HG02623 (cell line): ENCODE results near the gene SPAG4.

Experiments used
- ATAC-seq: cut with Tn5 transposase; IDR thresholded peaks from one replicate; pipeline ENCODE4 v1.9.1; 2021; ENCODE audit warnings: moderate library complexity; ENCODE audit not compliant: unreplicated experiment

The SPAG4 gene

DNA sequence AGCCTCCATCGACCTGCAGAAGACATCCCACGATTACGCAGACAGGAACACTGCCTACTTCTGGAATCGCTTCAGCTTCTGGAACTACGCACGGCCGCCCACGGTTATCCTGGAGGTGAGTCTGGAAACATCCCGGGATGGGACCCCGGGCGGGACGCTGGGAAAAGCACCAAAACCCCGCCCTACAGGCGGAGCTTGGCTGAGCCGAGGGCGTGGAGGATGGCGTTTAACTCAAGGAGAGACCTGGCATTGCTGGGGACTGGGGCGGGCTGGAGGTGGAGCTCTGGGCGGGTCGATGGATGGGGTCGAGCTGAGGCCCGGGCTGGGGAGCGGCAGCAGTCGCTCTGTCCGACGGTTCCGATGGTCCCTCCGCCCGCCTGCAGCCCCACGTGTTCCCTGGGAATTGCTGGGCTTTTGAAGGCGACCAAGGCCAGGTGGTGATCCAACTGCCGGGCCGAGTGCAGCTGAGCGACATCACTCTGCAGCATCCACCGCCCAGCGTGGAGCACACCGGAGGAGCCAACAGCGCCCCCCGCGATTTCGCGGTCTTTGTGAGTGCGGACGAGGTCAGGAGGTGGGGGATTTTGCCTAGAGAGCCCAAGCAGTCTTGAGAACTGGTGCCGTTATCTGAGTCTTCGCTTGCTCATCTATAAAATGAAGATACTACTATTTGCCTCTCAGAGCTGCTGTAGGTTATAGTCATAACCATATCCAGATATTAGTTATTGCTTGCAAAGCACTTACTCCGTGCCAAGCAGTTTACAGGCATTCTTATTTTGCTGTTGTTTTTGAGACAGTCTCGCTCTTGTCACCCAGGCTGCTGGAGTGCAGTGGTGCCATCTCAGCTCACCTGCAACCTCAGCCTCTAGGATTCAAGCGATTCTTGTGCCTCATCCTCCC lies 3.8 kb downstream of the SPAG4 start:
- ATAC-seq: no peak

GRCh38 chr20:35620818-35621559 lies 5.4 kb downstream of the SPAG4 start:
- ATAC-seq: no peak

GRCh38 chr20:35621560-35621946 lies 5.9 kb downstream of the SPAG4 start:
- no peak for ATAC-seq

GRCh38 chr20:35625584-35626385 lies 10.2 kb downstream of the SPAG4 start:
- no peak for ATAC-seq

GRCh38 chr20:35626386-35627001 lies 10.9 kb downstream of the SPAG4 start:
- ATAC-seq: no peak

GRCh38 chr20:35627121-35627520 lies 11.5 kb downstream of the SPAG4 start:
- ATAC-seq: no peak

GRCh38 chr20:35629427-35630145 lies 14.0 kb downstream of the SPAG4 start:
- no peak for ATAC-seq

DNA sequence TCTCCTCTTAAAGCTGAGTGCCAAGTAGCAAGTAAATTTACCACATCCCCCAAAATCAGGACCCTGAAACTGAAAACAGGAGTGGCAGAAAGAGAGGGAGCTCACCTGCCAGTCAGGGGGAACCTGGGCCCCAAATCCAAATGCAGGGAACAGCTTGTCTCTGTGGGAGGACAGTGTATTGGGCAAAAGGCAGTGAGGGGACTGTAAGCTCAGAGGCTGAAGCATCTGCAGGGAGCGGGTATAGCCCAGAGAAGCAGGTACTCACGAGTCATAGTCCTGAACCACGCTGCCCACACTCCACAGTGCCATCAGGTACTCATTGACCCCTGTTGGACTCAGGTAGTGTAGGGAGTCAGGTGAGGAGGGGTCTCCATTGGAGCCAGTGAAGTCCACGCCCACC lies 15.0 kb downstream of the SPAG4 start:
- no peak for ATAC-seq

DNA sequence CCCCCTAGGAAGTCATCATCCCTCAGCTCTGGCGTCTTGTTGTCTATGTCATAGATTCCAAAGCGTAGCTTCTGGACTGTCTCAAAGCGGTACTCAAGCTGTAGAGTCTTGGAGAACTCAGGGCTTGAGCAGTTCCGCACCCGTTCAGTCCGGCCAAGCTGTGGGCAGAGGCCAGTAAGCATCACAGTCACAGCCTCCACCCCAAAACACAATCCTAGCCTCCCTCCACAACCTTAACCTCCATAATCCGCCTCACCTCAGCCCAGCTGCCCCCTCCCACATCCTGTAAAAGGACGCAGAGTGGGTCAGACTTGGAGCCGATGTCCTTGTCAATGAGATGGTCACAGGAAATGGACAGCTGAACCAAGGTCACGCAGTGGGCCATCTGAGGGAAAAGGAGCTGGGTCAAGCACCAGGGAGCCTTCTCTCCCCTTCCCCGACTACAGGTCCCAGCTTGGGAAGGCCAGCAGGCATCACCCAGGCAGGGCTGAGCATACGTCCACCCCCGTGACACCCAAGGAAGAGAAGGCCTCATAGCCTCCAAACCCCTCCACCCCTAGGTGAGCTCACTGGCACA lies 17.0 kb downstream of the SPAG4 start:
- no peak for ATAC-seq

DNA sequence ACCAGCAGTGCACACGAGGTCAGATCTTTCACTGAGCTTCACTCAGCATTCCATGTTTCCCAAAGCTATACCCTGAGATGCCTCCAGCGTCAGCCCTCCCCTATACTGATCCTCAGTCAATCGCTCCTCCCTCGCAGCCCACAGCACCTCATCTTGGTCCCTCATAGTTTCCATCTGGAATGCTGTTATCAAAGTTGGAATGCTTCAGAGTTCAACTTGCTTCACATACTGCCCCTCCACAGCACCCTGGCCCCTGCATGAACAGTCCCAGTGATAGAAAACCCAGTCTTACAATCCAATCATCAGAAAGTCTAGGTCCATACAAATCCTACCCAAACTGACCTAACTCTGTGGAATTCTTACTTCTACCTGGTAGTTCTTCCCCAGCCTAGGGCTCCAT lies 20.0 kb downstream of the SPAG4 start:
- no peak for ATAC-seq

GRCh38 chr20:35636095-35636494 lies 20.5 kb downstream of the SPAG4 start:
- no peak for ATAC-seq

DNA sequence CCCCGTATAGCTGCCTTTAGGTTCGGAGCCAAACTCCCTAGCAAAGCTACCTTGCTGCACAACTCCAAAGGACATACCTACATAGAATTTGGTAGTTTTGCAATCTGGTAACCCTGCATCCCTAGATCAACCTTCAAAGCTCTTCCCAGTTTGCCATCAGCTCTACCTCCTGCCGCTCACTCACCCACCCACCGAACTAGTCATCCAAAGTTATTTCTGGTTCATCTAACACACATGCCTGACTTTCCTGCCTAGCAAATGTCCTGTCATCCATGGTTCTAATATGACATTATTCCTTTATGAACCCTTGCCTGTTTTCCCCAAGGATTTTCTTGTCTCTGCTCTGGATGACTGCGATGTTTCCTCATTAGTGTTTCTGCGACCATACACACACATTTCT lies 21.6 kb downstream of the SPAG4 start:
- ATAC-seq: no peak

GRCh38 chr20:35638751-35639150 lies 23.1 kb downstream of the SPAG4 start:
- ATAC-seq: no peak

DNA sequence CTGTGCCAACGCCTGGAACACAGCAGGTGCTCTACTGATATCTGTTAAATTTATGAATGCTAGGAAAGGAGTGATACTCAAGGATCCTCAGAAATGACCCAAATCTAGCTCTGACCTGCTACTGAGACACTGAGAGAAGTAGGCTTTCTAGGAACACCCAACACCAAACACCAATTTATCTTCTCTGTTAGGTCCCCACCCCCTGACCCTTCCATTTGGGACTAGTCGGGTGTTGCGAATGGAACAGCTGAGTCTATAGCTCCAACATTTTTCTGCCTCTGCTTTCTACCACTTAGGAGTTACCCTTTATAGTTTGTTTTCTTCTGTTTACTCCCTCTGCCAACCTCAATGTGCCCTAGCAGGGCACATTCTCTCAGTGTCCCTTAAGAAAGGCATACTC lies 25.1 kb downstream of the SPAG4 start:
- no peak for ATAC-seq

DNA sequence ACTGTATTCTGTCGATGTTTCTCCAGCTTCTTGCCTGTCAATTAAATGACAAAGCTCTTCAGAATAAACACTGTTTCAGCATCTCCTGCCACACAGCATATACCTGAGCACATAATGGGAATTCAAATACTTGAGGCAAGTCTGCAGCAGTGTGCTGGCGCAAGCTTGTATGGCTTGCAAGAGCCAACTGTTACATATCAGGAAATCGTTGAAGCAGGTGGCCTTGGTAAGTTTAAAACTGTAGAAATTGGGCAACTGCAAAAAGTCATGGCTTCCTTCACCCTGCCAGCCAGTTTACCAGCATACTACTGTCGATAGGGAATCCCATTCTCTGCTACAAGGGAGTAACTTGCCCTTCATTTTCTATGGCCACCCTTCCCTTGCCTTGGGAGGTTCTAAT lies 26.1 kb downstream of the SPAG4 start:
- ATAC-seq: no peak

GRCh38 chr20:35643045-35643444 lies 27.4 kb downstream of the SPAG4 start:
- ATAC-seq: no peak

DNA sequence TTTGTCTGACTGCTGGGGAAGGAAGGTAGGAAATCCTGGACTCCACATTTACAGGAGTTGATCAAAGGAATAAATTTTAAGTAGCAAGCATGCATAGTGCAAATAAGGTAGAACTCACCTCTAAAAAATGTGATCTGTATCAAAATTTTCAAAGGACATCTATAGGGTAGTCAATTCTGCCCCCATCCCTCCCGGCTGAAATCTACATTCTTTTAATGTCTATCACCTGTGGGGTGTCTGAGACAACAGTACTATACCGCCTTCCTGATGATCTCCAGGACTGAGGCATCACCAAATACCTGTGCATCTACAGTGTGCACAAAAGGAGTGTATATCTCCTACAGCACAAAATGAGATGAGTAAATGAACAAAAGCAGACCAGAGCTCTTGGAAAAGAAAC lies 29.2 kb downstream of the SPAG4 start:
- ATAC-seq: no peak

- ATAC-seq: no peak
Measured at GRCh38 chr20:35648836-35649235, 33.2 kb downstream of the SPAG4 start.

- no peak for ATAC-seq
Measured at GRCh38 chr20:35650632-35651031, 35.0 kb downstream of the SPAG4 start.

GRCh38 chr20:35651958-35652357 lies 36.3 kb downstream of the SPAG4 start:
- no peak for ATAC-seq
